Measurements from ENCODE around the gene VMAC. TPM values are rescaled to one million over a fixed set of nuclear protein-coding genes. Genes with fewer than 3 reads are reported as not detected.

Gene VMAC
- total and polyA plus RNA-seq, 2 of the 8 experiments (the other 6 are each of a cell fraction or from before 2014, with no cell fraction given) = 1.3 to 2.2 TPM

DNA sequence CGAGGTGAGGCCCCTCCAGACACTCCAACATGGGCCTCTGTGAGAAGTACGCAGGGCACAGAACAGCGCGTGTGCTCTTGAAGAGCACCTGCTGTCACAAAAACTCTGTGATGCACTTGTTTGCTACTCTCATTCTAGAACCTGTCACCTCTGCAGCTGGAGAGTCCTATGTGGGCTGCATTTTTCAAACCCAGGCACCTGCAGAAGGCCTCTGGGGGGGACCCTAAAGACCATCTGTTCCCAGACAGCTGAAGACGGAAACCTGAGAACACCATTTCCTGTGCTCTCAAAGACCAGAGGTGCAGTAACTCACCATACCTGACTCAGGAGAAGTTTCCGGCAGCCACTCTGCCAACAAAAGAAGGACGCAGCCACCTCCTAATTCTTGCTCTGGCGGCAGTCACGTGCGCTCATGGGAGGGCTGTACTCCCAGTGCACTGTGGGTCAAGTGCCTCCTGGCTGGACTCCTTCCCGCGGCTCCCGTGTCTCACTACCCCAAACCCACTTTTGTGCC is 45.2 kb downstream of the VMAC start:
- H2AFZ ChIP-seq (ENCODE audit: low read length) = no peak overlapping the region
- no peak overlapping the region for H3K27ac ChIP-seq (ENCODE audit: low read depth, low read length)
- H3K9ac ChIP-seq (replicated peaks in 1 of 4; ENCODE audit: extremely low read depth in 1 of 4, low read depth in 3 of 4, low read length in 3 of 4) = no peak overlapping the region; a peak in 1 of 7 replicates
- H3K18ac ChIP-seq (ENCODE audit: extremely low read depth, low read length) = peak overlapping the region; percentile 65; the same call in 1 of the 2 replicates
- H3K9me3 ChIP-seq (ENCODE audit: insufficient read depth in 2 of 2, low read depth in 1 of 2, low read length in 1 of 2) = no peaks in the 10 kb centered on the region
- no peak for TF ChIP-seq SIN3A (conservative IDR thresholded peaks at IDR 0.05 in 1 of 2, IDR thresholded peaks at IDR 0.05 in 1 of 2; ENCODE audit: low read depth in 1 of 2, low read length in 2 of 2)
- TF ChIP-seq, protein P1, sequence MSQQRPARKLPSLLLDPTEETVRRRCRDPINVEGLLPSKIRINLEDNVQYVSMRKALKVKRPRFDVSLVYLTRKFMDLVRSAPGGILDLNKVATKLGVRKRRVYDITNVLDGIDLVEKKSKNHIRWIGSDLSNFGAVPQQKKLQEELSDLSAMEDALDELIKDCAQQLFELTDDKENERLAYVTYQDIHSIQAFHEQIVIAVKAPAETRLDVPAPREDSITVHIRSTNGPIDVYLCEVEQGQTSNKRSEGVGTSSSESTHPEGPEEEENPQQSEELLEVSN (IDR thresholded peaks at IDR 0.05) = no peak
- no peak for TF ChIP-seq CEBPB (IDR thresholded peaks at IDR 0.05; ENCODE audit: low read depth, low read length)
- no peak for TF ChIP-seq EZH2 (IDR thresholded peaks at IDR 0.05; ENCODE audit: low read depth, low read length, severe bottlenecking)
- no peak for TF ChIP-seq ASH2L (IDR thresholded peaks at IDR 0.05; ENCODE audit: low read length)
- ChIA-PET CTCF (ENCODE audit: partially characterized antibody) (interaction anchor here (0.6 to 6.0 kb wide), 8 partner anchors 15 to 1748 kb away, joined by 3 to 48 read pairs (median 4); no protein-coding TSS in a partner anchor), POLR2A (ENCODE audit: partially characterized antibody) (interaction anchor here (0.9 kb wide), 1 partner anchor 22 kb away, joined by 3 read pairs; no protein-coding TSS in a partner anchor)
- H3K4ac ChIP-seq (replicated peaks; ENCODE audit: insufficient read length, low read depth, low read length) = no peak overlapping the region
- H3K79me2 ChIP-seq (ENCODE audit: control insufficient read depth in 1 of 2, insufficient read depth in 2 of 2, low read length in 2 of 2) = peaks cover 0 to 89% of the 10 kb centered on the region in 2 experiments; a peak in 3 of 4 replicates
- H3K27me3 ChIP-seq (replicated peaks in 1 of 4; ENCODE audit: control insufficient read depth in 3 of 4, extremely low read depth in 1 of 4, insufficient read depth in 3 of 4, low read length in 3 of 4) = no peaks in the 10 kb centered on the region
- H3K56ac ChIP-seq (replicated peaks; ENCODE audit: insufficient read length, low read depth, low read length) = no peak overlapping the region
- H4K8ac ChIP-seq (ENCODE audit: extremely low read depth, insufficient read depth, low read length) = no peak overlapping the region; the same call in 1 of the 2 replicates
- peaks cover 0 to 3% (median 0%) of the 10 kb centered on the region in 4 experiments; a peak in 1 of 8 replicates for H3K36me3 ChIP-seq (ENCODE audit: control insufficient read depth in 2 of 4, insufficient read depth in 4 of 4, low read length in 3 of 4)
- H2BK12ac ChIP-seq (ENCODE audit: low read depth, low read length) = no peak overlapping the region
- no peak overlapping the region for H3K4me3 ChIP-seq (ENCODE audit: extremely low read depth in 1 of 4, insufficient read depth in 2 of 4, low read depth in 3 of 4, low read length in 4 of 4)
- H3K4me2 ChIP-seq (ENCODE audit: insufficient read depth in 1 of 2, low read depth in 2 of 2, low read length in 2 of 2) = no peak overlapping the region; a peak in 1 of 4 replicates
- no peak overlapping the region for H3K14ac ChIP-seq (ENCODE audit: insufficient read length)
- peaks cover 38 to 46% of the 10 kb centered on the region in 2 experiments for H4K20me1 ChIP-seq (replicated peaks in 1 of 2; ENCODE audit: control insufficient read depth in 1 of 2, insufficient read depth in 2 of 2, low read length in 2 of 2)
- H3K4me1 ChIP-seq (replicated peaks in 1 of 4; ENCODE audit: control insufficient read depth in 3 of 4, insufficient read depth in 4 of 4, low read length in 3 of 4) = peaks cover 31 to 54% (median 38%) of the 10 kb centered on the region in 4 experiments
- H2BK5ac ChIP-seq (ENCODE audit: low read depth, low read length) = 0 out of 2 replicates have a peak overlapping the region, but pooled peaks have one; percentile 18
- H2AK5ac ChIP-seq (ENCODE audit: low read depth, low read length) = no peak overlapping the region; the same call in 1 of the 2 replicates
- H2BK20ac ChIP-seq (ENCODE audit: low read length) = peak overlapping the region; percentile 26; the same call in 1 of the 2 replicates
- H3K23ac ChIP-seq (ENCODE audit: insufficient read length) = no peak overlapping the region
- DNase-seq (ENCODE audit: low read depth in 1 of 2, low spot score in 2 of 2) (no peak), FAIRE-seq (no peak)
- WGBS, 2 experiments (ENCODE audit: extremely low coverage in 1 of 2, insufficient coverage in 1 of 2, insufficient read length in 1 of 2, insufficient replicate concordance in 2 of 2, low coverage in 1 of 2, low lambda C conversion rate in 2 of 2, missing lambda C conversion rate in 1 of 2) = 90% methylated on average over 12 of the region's 13 CpGs; no CpG with 5 or more reads in 1 of the 2 experiments
- H3K23me2 ChIP-seq (ENCODE audit: low read depth, low read length) = no peaks in the 10 kb centered on the region
- H4K91ac ChIP-seq (replicated peaks; ENCODE audit: insufficient read length, low read length) = no peak overlapping the region
- 0 out of 2 replicates have a peak overlapping the region, but pooled peaks have one; percentile 53 for H2BK15ac ChIP-seq (ENCODE audit: low read length)
- peaks cover 30% of the 10 kb centered on the region for H3K79me1 ChIP-seq (ENCODE audit: low read depth, low read length)
- no peak overlapping the region for H4K5ac ChIP-seq (ENCODE audit: insufficient read length, low read depth, low read length)
- H2BK120ac ChIP-seq (replicated peaks; ENCODE audit: low read depth, low read length) = no peak overlapping the region
